Epithelial cell of proximal tubule (primary cell): Measurements from ENCODE around the gene PRELID3B. TPM values are rescaled to one million over a fixed set of nuclear protein-coding genes. Genes with fewer than 3 reads are reported as not detected.

Experiments used
- DNase-seq: peaks from one replicate; pipeline ENCODE4 v3.0.0-alpha.2; 2011; ENCODE audit warnings: low read depth
- H3K4me3 ChIP-seq: 2 replicates; pipeline ENCODE4 v1.5.1; 2011; ENCODE audit warnings: low read depth, mild to moderate bottlenecking, low read length
- CTCF ChIP-seq: conservative IDR thresholded peaks from 2 replicates; pipeline ENCODE4 v1.5.1; 2012; ENCODE audit warnings: low read depth, mild to moderate bottlenecking, low read length
- total RNA-seq: library from RNA; depleted of rRNA; stranded (reverse); fragments of >200 nt; gene quantifications from 2 replicates; pipeline ENCODE4 v1.2.3, GENCODE V29; 2015

The PRELID3B gene
- total RNA-seq, 1 donor from 2014 or later: 76.3 TPM

- H3K4me3 ChIP-seq: no peak overlapping the region
- DNase-seq: no peak
- no peak for TF ChIP-seq CTCF
Measured at GRCh38 chr20:59050437-59050836, 7.9 kb upstream of the PRELID3B start.

GRCh38 chr20:59048681-59049030 lies 6.1 kb upstream of the PRELID3B start:
- DNase-seq: no peak
- no peak overlapping the region for H3K4me3 ChIP-seq
- TF ChIP-seq CTCF: no peak

- TF ChIP-seq CTCF: no peak
- H3K4me3 ChIP-seq: no peak overlapping the region
- DNase-seq: no peak
Measured at GRCh38 chr20:59047938-59048680, 5.5 kb upstream of the PRELID3B start.

- DNase-seq: no peak
- no peak for TF ChIP-seq CTCF
- no peak overlapping the region for H3K4me3 ChIP-seq
Measured at GRCh38 chr20:59046862-59047261, 4.3 kb upstream of the PRELID3B start.

GRCh38 chr20:59044796-59045195 lies 2.2 kb upstream of the PRELID3B start:
- no peak overlapping the region for H3K4me3 ChIP-seq
- no peak for TF ChIP-seq CTCF
- no peak for DNase-seq

GRCh38 chr20:59044295-59044694 lies 1.7 kb upstream of the PRELID3B start:
- no peak for DNase-seq
- H3K4me3 ChIP-seq: no peak overlapping the region
- TF ChIP-seq CTCF: no peak

GRCh38 chr20:59043698-59044097 lies 1.1 kb upstream of the PRELID3B start:
- no peak for TF ChIP-seq CTCF
- no peak for DNase-seq
- H3K4me3 ChIP-seq: no peak overlapping the region
